KOPT-K1 (cell line): ENCODE results near the gene PIEZO2.
"Not testable (repeated sequence)": the region's sequence is repeated elsewhere in the genome, so short reads cannot be mapped to it uniquely, and the experiment has no call there.

Experiments used
- H3K27ac ChIP-seq: fragments of 200-600 bp; sonication (generic); 2 replicates; pipeline ENCODE4 v1.5.1; 2016; ENCODE audit warnings: antibody characterized with exemption, mild to moderate bottlenecking, low read depth, low read length; ENCODE audit not compliant: poor library complexity, severe bottlenecking
- H3K36me3 ChIP-seq: fragments of 200-600 bp; sonication (generic); 2 replicates; pipeline ENCODE4 v1.5.1; 2017; ENCODE audit warnings: antibody characterized with exemption, mild to moderate bottlenecking, low read length, moderate library complexity; ENCODE audit not compliant: insufficient read depth
- H3K9me3 ChIP-seq: fragments of 200-600 bp; sonication (generic); 2 replicates; pipeline ENCODE4 v1.5.1; 2017; ENCODE audit warnings: antibody characterized with exemption, low read length, mild to moderate bottlenecking; ENCODE audit not compliant: insufficient read depth, poor library complexity, severe bottlenecking

The PIEZO2 gene

DNA sequence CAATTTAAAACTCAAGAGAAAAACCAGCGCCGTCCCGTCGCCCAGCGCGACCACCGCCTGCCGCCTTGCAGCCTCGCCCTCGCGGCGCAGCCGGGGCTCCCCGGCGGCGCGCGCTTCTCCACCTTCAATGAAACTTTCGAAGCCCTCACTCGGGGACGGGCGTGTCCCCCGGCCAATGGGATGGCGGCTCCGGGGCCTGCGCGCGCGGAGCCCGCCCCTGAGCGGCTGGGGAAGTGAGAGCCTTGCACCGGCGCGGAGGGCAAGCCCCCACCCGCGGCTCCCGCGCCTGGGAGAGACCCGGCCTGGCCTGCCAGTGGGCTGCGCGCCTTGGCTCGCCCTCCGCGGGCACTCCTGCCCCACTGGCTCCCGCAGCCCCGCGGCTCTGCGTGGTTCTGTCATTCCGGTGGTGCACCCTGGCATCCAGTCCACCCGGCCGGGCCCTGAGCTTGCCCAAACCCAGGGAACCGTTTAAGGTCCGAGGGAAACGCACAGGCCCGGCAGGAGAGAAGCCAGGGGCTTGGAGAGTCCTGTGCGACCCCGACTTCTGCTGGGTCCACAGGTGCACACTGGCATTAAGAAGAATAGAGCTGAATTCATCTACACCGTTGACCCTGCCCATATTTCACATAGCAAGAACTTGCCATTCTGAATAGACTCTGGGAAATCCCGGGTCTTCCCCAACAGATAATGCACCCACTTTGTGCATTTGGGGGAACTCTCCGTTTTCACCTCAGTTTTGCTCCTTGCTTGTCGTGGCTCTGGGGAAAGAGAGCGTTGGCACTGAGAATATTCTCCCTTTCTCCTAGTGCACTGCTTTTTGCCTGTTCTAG, at the start of gene PIEZO2:
TSS of gene PIEZO2 (minus strand) at position 129 of the 830 bp plus-strand sequence. CDS start 981 bp downstream, outside the sequence.
- no peak within 1 kb of the TSS for H3K27ac ChIP-seq
- no peaks in the 10 kb centered on the region for H3K9me3 ChIP-seq
- H3K36me3 ChIP-seq: no peaks in the 10 kb centered on the region

DNA sequence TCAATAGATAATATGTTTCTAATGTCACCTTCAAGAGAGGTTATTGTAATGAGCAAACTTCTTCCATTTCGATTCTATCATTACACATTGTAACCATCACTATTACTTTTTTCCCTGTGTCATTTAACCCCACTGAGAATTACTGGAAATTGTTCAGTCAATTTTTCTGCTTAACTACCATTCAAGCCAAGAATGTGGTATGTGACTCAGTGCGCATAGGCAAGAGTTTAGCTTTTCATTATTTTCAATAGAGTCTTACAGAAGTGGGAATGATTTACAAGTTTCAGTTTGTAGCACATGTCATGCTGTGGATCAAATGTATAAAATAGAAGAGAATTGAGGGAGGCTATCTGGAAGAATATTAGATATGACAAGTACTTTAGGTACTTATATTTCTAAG, 34.3 kb upstream of the PIEZO2 start:
- H3K9me3 ChIP-seq: no peaks in the 10 kb centered on the region
- no peaks in the 10 kb centered on the region for H3K36me3 ChIP-seq
- no peak overlapping the region for H3K27ac ChIP-seq

DNA sequence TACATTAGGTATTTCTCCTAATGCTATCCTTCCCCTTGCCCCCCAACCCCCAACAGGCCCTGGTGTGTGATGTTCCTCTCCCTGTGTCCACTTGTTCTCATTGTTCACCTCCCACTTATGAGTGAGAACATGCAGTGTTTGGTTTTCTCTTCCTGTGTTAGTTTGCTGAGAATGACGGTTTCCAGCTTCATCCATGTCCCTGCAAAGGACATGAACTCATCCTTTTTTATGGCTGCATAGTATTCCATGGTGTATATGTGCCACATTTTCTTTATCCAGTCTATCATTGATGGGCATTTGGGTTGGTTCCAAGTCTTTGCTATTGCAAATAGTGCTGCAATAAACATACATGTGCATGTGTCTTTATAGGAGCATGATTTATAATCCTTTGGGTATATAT, 32.3 kb upstream of the PIEZO2 start:
- H3K27ac ChIP-seq, H3K9me3 ChIP-seq, H3K36me3 ChIP-seq: not testable (repeated sequence)

DNA sequence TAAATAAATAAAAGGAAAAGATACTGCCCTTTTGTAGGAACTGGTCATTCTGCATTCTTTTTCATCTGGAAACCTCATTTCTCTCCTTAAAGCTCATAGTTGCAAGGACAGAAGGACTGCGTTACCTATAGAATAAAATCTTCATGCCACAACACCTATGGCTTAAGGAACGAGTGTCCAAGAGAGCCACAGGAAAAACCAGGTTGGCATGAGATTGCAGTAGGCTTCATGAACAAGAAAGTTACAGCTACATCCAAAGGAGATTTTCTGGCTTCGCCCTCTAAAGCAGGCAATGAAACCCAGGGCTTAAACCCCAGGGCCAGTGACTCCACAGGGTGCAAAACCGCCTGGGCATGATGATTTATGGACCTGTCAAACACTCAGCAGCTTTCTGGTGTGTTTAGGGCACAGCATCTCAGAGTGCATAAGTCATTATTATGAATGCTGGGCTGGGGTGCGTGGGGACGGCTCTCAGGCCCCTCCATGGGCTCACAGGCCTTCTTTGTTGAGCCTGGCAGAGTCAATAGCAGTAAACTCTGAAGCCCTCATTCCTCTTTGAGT, 30.7 kb upstream of the PIEZO2 start:
- Histone ChIP-seq H3K36me3 (no peaks in the 10 kb centered on the region), H3K9me3 (no peaks in the 10 kb centered on the region), H3K27ac (no peak overlapping the region)

DNA sequence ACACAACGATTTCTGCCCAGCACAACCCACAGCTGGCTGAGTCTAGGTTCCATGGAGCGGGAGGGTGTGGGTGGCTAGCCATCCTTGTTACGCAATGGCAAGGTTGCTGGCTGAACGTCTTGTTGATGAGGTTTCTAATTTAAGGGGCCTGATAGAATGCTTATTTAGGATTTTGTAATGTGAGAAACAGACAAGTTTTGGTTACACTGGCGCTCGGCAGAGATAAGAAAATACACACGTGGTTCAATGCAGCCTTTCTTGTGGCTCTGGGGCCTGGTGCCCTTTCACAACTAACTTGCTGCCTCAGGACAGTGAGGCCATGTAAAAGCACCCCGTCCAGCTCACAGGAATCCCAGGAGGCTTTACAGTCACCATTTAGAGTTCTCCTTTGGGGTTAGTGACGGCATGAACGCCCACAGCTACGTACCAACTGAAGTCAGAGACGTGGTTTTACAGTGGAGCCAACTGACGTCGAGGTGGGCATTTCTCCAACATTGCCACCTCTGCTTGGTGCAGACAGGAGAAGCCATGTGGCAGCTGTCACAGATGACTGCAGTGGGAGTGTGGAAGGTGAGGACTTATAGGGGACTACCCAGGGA, 29.7 kb upstream of the PIEZO2 start:
- no peak overlapping the region for H3K27ac ChIP-seq
- no peaks in the 10 kb centered on the region for H3K36me3 ChIP-seq
- H3K9me3 ChIP-seq: no peaks in the 10 kb centered on the region

DNA sequence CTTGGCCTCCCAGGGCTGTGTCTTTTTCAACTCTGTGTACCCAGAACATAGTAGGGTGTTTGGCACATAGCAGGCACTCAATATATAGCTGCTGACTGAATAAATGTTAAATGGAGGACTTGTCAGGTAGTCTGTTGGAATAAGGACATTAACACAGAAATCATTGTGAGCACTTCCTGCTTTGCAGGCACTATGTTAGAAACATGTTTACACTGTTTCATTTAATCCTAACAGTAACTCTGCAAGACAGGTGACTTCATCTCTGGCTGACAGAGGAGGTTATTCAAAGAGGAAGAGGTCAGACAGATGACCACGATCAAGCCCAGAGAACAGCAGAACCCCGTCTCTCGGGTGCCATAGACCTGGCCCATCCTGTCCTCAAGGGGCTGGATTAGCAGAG, 28.0 kb upstream of the PIEZO2 start:
- H3K9me3 ChIP-seq: no peaks in the 10 kb centered on the region
- H3K27ac ChIP-seq: no peak overlapping the region
- no peaks in the 10 kb centered on the region for H3K36me3 ChIP-seq

DNA sequence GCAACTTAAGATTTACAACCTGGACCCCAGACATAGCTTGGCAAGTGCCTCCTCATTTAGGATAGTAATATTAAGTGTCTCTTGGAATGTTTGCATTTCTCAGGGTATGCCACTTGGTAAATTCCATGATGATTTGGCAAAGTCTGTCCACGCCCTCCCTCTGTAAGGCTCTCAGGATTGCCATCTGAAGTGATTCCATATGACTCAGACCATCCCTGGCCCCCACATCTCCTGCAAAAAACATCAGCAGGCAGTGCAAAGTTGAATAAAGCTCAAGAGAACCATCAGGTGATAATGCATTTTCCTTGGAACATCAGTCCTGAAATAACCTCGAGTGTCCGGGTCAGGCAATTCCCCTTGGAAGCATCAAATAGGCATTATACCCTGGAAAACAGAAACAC, 27.1 kb upstream of the PIEZO2 start:
- H3K9me3 ChIP-seq: no peaks in the 10 kb centered on the region
- H3K36me3 ChIP-seq: no peaks in the 10 kb centered on the region
- H3K27ac ChIP-seq: no peak overlapping the region

DNA sequence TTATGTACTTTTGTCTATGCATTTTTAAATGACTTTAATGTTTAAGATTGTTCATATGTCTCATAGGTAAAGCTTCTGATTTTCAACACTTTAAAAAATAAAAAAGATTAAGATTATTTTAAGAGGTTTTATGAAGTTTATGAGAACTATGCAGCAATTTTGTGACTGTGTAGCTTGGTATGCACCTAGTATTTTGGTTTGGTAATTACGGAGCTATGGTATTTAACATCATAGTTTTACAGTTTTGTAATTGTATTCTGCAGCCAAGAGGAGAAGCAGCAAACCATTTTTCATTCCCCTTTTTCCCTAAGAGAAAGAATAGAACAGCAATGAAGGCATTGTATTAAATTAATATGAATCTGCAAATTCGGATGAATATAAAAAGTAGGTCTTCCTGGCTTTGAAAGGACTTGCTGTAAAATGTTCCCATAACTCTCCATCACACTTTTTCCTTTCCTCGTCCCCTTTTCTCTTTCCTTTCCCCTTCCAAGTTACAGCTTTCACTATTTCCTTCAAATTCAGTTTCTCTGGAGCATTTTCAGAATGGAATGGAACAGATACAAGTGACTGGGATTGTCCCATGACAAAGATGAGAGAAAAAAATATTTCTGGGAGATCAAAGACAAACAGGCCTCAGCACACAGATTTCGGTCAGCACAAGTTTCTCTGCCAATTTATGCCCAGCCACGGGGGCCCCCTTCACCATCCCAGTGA, 26.1 kb upstream of the PIEZO2 start:
- Histone ChIP-seq H3K27ac (no peak overlapping the region), H3K36me3 (no peaks in the 10 kb centered on the region), H3K9me3 (no peaks in the 10 kb centered on the region)

DNA sequence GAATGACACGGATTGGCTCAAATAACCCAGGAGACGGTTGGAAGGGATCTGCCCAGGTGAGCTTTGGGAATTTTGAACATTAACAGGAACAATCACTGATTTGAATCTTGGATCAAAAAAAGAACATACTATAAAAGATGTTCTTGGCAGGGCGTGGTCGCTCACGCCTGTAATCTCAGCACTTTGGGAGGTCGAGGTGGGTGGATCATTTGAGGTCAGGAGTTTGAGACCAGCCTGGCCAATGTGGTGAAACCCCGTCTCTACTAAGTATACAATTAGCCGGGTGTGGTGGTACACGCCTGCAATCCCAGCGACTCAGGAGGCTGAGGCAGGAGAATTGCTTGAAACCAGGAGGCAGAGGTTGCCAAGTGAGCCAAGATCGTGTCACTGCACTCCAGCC, 24.8 kb upstream of the PIEZO2 start:
- not testable (repeated sequence) for H3K27ac ChIP-seq, H3K9me3 ChIP-seq, H3K36me3 ChIP-seq

DNA sequence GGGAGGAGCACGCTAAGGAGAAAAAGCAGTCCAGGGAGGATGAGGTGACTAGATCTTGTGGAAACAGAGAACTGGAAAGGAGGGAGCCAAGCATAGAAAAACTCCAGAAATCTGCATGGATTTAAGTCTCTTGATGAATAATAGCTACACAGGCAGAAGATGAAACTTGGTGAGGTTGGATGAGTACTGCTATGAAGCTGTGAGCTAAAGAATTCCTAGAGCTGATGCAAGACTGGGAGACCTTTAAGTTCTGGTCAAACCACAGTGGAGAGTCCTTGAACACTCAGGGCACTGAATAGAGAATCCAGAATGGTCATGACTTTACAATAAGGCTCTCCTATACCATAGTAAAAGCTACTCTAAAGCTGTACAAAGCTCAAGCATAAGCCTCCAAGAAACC, 18.4 kb upstream of the PIEZO2 start:
- Histone ChIP-seq H3K36me3 (no peaks in the 10 kb centered on the region), H3K27ac (no peak overlapping the region), H3K9me3 (no peaks in the 10 kb centered on the region)

DNA sequence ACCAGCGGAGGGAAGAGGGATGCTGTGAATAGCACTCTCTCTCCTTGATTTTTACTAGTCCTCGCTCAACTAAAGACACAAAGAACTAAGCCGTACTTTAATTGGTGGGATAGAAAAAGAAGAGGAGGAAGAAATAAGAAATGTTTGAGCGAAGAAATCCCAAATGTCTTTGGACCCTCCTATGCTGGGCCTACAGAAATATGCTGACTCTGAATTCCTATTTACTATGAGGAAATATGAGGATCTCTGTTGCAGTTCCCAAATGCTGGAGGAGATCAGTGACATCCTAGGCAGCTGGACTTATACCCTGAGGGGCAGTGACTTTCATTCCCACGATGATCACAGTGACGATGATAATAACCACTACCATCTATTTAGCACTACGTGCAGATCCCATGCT, 16.6 kb upstream of the PIEZO2 start:
- H3K27ac ChIP-seq: no peak overlapping the region
- H3K9me3 ChIP-seq: no peaks in the 10 kb centered on the region

DNA sequence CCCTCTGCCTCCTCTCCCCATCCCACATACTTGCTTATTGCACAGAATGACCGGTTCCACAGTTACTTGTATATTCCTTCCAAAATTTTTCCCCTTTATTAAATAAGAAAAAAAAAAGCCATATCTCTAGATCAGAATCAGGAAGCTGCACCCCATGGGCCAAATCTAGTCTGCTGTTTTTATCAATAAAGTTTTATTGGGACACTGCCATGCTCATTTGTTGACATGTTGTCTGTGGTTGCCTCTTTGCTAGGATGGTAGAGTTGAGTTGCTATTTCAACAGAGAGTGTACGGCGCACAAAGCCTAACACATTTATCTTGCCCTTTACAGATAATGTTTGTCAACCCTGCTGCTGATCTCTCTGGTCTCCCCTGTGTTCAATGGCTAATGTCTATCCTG, 15.8 kb upstream of the PIEZO2 start:
- Histone ChIP-seq H3K36me3 (no peaks in the 10 kb centered on the region), H3K9me3 (no peaks in the 10 kb centered on the region), H3K27ac (no peak overlapping the region)

More for the DNA sequence above, 16.6 kb upstream of the PIEZO2 start:
- no peaks in the 10 kb centered on the region for H3K36me3 ChIP-seq

DNA sequence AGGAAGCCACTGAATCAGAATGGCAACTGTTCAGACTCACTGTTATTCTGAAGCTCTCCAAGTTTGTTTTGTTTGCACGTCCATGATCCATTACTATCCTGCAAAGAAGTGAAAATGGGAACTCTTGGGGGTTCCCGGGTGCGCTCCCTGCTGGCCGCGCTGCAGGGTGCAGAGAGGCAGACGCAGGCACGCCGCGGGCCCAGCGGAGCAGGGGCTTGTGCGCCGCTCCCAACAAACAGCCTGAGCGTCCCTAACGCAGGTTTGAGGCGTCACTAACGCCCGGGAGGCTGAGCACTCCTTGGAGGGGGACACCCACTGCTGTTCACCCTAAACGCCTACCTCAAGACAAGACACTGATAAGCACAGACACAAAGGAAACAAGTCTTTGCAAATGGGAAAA, 14.3 kb upstream of the PIEZO2 start:
- Histone ChIP-seq H3K9me3 (no peaks in the 10 kb centered on the region), H3K36me3 (no peaks in the 10 kb centered on the region), H3K27ac (no peak overlapping the region)

DNA sequence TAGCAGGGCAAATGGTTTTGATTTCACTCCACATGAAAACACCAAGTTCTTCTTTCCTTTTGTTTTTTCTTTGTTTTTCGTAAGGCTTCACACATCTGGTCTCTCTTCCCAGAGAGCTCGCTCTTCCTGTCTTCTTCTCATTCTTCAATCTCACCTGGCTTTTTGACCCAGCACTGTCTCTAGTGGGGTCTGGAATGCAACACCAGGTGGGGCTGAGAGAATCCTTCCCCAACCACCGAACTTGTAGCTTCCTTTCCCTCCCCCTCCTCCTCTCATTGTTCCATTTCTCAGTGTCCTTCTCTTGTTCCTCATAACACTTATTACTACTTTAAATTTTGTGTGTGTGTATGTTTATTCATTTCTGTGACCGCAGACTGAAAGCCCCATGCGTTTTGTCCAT, 13.5 kb upstream of the PIEZO2 start:
- Histone ChIP-seq H3K36me3 (no peaks in the 10 kb centered on the region), H3K27ac (no peak overlapping the region), H3K9me3 (no peaks in the 10 kb centered on the region)

DNA sequence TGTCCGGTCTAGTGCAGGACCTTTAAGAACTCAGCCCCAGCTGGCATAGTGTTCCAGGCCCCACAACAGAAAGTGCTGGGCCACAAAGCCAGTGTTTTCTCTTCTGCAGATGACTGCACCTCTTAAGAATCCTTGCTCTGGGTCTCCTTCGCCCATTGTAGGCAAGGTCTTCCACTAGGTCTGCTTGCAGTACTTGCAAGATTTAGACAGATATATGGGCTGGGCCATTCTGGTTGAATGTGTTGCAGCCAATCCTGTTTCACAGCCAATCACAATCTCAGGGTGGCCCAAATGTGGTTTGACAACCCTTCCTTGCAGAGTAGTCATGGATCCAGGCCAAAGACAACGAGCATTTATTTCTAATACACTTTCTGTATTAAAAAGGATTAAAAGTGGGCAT, 13.1 kb upstream of the PIEZO2 start:
- Histone ChIP-seq H3K36me3 (no peaks in the 10 kb centered on the region), H3K27ac (no peak overlapping the region), H3K9me3 (no peaks in the 10 kb centered on the region)
